Measurements from ENCODE around the gene FGF12.

Gene FGF12

GRCh38 chr3:192212979-192213378, 514.4 kb downstream of the FGF12 start:
- DNase-seq (ENCODE audit: low spot score), result no peak
- no peak for TF ChIP-seq CTCF (IDR thresholded peaks at IDR 0.05)
- no peak overlapping the region for H3K27ac ChIP-seq
- H3K4me3 ChIP-seq, result no peak overlapping the region

DNA sequence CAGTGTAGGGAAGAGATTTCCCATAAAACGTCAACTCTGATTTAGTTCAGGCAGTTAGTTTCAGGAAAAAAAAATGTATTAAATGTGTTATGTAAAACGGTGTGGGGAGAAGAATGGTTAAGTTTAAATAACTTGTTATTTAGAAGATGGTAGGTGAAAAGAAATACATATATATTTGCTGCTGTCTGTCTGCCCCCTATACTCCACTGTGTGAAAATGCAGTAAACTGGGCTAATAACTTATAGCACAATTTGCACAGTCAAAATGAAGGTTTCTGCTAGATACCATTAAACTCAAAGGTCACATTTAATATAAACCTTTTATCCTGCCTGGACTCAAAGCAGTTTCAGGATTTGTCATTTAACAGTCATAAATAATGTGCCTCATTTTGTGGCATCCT, 515.0 kb downstream of the FGF12 start:
- H3K27ac ChIP-seq, result no peak overlapping the region

DNA sequence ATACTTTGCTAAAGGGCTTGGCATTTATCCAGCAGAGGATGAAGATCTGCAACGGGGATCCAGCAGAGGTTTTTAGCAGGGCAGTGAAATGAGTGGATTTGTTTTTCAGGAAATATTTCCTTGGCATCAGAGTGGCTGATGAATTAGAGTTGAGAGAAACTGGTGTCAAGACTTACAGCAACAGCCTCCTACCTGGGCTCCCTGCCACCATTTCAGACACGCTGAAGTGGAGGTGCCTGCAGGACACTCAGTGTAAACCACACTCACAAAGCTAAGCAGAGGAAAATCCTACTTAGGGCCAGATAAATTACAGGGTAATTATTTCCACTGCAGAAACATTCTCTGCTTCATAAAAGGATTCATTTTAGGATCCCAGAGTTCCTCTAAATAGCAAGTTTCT, 519.7 kb downstream of the FGF12 start:
- Histone ChIP-seq H3K27ac (no peak overlapping the region), H3K4me3 (no peak overlapping the region)
- DNase-seq (ENCODE audit: low spot score), result no peak
- TF ChIP-seq CTCF (IDR thresholded peaks at IDR 0.05), result no peak

More for the DNA sequence above, 515.0 kb downstream of the FGF12 start:
- no peak for TF ChIP-seq CTCF (IDR thresholded peaks at IDR 0.05)
- no peak for DNase-seq (ENCODE audit: low spot score)
- no peak overlapping the region for H3K4me3 ChIP-seq

- TF ChIP-seq CTCF (IDR thresholded peaks at IDR 0.05), result no peak
- no peak overlapping the region for H3K27ac ChIP-seq
- no peak overlapping the region for H3K4me3 ChIP-seq
- DNase-seq (ENCODE audit: low spot score), result no peak
These were observed 520.1 kb downstream of the FGF12 start for GRCh38 chr3:192207239-192207638.

DNA sequence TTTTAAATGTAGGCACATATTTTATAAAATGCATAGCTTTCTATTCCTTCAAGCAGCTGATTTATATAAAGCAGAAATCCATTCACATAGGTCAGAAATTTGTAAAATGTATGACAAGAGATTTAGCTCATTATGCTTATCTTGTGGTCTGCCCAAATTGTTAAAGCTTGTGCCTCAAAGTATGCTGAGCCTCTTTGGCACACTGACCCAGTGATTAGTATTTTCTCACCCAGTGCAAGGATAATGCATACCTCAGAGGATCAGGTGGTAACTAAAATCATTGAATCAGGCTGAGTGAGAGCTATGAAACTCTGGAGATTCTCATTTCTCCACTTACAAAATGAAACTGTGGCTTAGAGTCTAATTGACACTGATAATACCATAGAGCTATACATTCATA, 533.3 kb downstream of the FGF12 start:
- Histone ChIP-seq H3K27ac (no peak overlapping the region), H3K4me3 (no peak overlapping the region)
- TF ChIP-seq CTCF (IDR thresholded peaks at IDR 0.05), result no peak
- no peak for DNase-seq (ENCODE audit: low spot score)

- no peak overlapping the region for H3K4me3 ChIP-seq
- no peak for TF ChIP-seq CTCF (IDR thresholded peaks at IDR 0.05)
- no peak for DNase-seq (ENCODE audit: low spot score)
- H3K27ac ChIP-seq, result no peak overlapping the region
These were observed 539.0 kb downstream of the FGF12 start for GRCh38 chr3:192188218-192188835.

DNA sequence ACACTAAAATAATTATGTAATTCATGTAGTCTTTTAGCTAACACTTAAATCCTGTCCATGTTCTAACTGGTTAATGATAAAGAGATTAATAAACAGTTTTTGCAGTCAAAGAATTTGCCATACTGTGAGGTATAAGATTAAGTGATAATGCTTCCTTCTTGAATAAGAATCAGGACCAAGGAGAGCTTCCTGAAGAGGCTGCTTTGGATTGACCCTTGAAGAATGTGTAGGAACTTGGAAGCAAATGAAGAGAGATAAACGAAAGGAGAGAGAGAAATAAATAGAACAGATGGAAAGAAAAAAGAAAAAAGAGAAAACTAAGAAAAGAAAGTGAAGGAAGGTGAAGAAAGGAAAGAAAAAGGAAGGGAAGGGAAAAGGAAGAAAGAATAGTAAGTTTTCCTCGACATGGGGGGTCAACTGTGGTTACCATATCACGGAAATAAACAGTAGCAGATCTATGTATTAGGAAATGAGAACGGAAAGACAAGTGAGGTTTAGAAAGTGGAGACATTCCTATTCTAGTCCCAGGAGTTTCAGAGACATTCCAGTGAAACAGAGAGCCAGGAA, 539.8 kb downstream of the FGF12 start:
- Histone ChIP-seq H3K27ac (no peak overlapping the region), H3K4me3 (no peak overlapping the region)
- no peak for TF ChIP-seq CTCF (IDR thresholded peaks at IDR 0.05)
- DNase-seq (ENCODE audit: low spot score), result no peak
